ENCODE results near the gene KCNB1.

DNA sequence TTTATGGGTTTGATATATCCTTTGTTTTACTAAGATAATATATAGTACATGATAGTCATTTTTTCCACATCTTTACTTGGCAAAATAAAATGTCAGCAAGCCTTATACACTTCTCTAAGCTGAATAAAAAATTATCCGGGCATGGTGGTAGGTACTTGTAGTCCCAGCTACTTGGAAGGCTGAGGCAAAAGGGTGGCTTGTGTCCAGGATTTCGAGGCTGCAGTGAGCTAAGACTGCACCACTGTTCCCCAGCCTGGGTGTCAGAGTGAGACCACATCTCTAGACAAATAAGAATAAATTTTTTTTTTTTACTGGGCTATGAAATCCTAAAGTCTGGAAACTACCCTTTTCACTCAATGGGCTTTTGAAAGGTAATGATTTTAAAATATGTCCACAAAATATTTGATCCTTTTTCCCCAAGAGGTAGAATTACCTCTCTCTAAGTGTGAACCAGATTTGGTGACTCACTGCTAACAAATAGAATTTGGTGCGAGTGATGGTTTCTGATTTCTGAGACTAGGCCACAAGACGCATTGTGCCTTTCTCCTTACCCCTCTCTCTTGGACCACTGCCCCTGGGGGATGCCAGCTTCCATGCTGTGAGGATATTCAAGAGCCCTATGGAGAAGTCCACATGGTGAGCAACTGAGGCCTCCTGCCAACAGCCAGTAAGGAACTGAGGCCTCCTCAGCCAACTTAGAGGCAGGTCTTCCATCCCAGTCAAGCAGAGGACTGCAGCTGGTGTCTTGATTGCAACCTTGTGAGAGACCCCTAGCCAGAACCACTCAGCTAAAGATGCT, 120.4 kb downstream of the KCNB1 start:
- TF ChIP-seq, protein P1, sequence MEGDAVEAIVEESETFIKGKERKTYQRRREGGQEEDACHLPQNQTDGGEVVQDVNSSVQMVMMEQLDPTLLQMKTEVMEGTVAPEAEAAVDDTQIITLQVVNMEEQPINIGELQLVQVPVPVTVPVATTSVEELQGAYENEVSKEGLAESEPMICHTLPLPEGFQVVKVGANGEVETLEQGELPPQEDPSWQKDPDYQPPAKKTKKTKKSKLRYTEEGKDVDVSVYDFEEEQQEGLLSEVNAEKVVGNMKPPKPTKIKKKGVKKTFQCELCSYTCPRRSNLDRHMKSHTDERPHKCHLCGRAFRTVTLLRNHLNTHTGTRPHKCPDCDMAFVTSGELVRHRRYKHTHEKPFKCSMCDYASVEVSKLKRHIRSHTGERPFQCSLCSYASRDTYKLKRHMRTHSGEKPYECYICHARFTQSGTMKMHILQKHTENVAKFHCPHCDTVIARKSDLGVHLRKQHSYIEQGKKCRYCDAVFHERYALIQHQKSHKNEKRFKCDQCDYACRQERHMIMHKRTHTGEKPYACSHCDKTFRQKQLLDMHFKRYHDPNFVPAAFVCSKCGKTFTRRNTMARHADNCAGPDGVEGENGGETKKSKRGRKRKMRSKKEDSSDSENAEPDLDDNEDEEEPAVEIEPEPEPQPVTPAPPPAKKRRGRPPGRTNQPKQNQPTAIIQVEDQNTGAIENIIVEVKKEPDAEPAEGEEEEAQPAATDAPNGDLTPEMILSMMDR (IDR thresholded peaks at IDR 0.05) = no peak
- TF ChIP-seq POLR2A (IDR thresholded peaks at IDR 0.05) = no peak
- TF ChIP-seq EP300 (IDR thresholded peaks at IDR 0.05; ENCODE audit: low read depth) = no peak

All from transverse colon (tissue), 3 donors.